GM19372 (cell line): ENCODE measurements around the gene SLC39A2.
"Not testable (repeated sequence)": the region's sequence is repeated elsewhere in the genome, so short reads cannot be mapped to it uniquely, and the experiment has no call there.

Source experiments
- ATAC-seq: cut with Tn5 transposase; IDR thresholded peaks from one replicate; pipeline ENCODE4 v1.9.1; 2021; ENCODE audit warnings: mild to moderate bottlenecking, low read depth, moderate library complexity; ENCODE audit not compliant: unreplicated experiment

Gene SLC39A2

GRCh38 chr14:21024585-21025370 lies 25.7 kb downstream of the SLC39A2 start, which contains the start of gene NDRG2:
Gene NDRG2, minus strand, starts transcription at chr14:21025061. Its CDS starts 1,746 bp downstream, at chr14:21023315.
- ATAC-seq, result no peak

GRCh38 chr14:21025371-21026273 lies 26.5 kb downstream of the SLC39A2 start:
- ATAC-seq, result no peak

DNA sequence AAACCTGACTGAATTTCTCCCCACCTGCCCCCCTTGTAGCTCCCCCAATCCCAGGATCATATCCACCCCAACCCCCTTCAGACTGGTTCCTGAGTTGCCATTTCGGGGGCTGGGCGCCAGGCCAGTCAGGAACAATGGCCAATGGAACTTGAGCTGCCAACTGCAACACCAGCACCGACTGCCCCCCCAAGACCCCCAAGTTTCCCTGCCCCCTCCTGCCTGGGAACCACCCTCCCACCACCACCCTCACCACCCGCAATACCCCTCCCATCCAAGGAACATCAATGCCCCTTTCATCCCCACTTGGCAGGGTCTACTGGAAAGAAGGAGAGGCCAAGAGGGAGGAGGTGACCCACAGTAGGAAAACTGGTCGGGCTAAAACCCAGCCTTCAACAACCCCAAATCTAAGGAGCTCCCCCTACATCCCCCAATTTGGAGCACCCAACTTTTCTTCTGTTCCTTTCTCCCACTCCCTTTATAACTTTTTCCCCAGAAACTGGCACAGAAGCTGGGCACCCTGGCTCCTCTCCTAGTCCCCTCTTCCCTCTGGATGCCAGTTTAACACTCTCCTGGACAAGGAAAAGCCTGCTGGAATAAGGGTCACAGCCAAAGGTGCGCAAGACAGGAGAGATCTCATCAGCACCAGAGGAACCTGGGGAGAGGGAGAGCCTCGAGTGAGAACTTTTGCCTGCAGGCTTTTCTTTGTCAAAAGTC lies 27.3 kb downstream of the SLC39A2 start:
- no peak for ATAC-seq

GRCh38 chr14:21026988-21027315 lies 27.9 kb downstream of the SLC39A2 start:
- no peak for ATAC-seq

GRCh38 chr14:21029917-21030316 lies 30.8 kb downstream of the SLC39A2 start, which contains the start of gene TPPP2:
Gene TPPP2, plus strand, starts transcription at chr14:21030217. Its CDS starts 365 bp downstream, at chr14:21030582.
- no peak for ATAC-seq

- no peak for ATAC-seq
Observed at GRCh38 chr14:21030531-21030930, 31.4 kb downstream of the SLC39A2 start.

DNA sequence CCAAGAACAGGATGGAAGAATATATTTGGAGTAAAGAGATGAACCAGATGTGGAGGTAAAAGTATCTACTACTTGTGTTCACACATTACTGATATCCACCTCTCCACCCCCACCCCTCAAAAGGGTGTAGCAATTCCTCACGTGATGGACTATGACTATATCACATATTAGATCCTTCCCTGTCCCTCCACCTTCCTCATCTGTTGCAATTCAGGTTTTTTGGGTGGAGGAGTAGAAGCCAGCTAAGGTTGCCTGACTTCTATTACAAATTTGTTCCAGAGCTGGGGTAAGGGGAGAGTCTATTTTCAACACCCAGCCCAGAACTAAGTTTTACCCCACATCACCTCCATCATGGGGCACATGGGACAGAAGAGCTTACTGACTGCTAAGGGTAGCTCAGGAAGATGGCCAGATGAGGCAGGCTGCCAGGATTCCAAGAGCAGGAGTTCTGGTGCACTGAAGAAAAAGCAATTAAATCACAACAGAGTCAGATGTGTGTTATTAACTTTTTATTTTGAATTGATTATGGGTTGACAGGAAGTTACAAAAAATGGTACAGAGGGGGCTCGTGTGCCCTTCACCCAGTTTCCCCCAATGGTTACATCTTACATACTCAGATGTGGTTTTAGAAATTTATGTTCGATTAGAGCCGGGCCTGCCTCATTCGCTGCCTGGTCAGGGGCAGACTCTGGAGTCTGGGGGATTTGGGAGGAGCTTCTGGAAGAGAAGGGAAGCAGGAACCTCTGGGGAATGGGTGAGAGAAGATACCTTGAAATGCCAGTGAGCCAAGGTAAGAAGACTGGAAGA lies 33.4 kb downstream of the SLC39A2 start:
- ATAC-seq, result no peak

GRCh38 chr14:21033133-21033698 lies 34.1 kb downstream of the SLC39A2 start:
- ATAC-seq, result no peak

GRCh38 chr14:21034707-21035106 lies 35.6 kb downstream of the SLC39A2 start, which contains the start of gene RNASE13:
Gene RNASE13, minus strand, starts transcription at chr14:21034807. Its CDS starts 519 bp downstream, at chr14:21034288.
- no peak for ATAC-seq

DNA sequence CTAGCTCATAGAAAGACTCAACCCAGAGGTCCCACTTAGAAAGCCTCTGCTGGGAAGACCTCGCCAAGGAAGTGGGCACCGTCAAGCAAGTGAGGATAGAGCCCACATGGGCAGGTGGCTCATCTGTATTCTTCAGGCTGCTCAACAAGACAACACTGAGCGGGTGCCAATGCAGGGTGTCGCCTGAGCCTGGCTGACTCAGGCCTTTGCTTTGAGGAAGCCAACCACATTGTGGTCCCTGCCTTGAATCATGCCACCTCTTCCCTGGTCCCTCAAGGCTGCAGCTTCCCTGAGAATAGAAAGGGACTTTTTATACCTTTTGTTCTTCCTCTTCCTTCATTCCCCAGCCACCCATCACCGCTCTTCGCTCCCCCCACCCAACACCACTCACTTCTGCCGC lies 37.7 kb downstream of the SLC39A2 start:
- ATAC-seq, result no peak

- ATAC-seq, result no peak
Observed at GRCh38 chr14:21037156-21037555, 38.1 kb downstream of the SLC39A2 start.

DNA sequence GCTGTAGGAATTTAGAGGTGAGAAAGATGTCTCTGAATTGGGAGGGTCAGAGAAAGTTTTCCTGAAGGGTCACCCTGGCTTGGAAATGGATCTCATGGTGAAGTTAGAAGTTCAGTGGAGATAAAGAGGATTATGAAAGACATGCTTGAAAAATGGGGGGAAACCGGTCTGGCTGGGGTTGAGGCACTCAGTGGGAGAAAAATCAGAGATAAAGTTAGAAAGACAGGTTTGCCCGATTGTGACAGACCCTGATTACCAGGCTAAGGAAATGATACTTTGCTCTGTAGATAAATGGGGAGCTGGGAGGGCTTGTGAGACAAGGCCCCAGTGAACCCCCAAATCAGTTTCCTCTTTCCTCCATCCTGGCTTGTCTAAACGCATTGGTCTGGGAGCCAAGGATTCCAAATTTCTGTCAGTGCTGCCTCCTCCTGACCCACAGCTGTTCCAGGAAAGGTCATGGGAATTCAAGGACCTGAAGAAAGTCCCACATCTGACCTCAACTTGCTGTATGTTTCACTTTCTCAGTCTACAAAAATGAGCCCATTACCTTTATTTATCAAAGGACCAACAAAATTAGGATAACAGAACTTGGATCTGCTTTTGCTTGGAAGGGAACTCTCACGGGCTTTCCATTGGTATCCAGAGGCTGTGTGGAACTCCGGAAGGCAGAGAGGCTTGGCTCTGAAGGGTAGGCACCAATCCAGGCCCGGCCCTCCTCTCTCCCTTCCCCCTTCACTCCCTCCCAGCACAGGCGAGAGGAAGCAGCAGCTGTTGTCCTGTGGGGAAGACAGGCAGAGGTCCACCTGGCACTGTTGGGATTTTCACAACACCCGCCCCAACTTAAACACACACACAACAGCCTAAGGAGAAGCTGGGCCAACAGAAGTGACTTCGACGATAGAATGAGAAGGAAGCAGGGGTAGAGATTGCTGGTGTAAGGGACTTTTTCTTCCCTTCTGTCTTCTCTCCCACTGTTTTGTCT lies 39.6 kb downstream of the SLC39A2 start:
- ATAC-seq, result no peak

- no peak for ATAC-seq
Observed at GRCh38 chr14:21039585-21040369, 40.7 kb downstream of the SLC39A2 start.

GRCh38 chr14:21040370-21040925 lies 41.4 kb downstream of the SLC39A2 start:
- ATAC-seq, result no peak

DNA sequence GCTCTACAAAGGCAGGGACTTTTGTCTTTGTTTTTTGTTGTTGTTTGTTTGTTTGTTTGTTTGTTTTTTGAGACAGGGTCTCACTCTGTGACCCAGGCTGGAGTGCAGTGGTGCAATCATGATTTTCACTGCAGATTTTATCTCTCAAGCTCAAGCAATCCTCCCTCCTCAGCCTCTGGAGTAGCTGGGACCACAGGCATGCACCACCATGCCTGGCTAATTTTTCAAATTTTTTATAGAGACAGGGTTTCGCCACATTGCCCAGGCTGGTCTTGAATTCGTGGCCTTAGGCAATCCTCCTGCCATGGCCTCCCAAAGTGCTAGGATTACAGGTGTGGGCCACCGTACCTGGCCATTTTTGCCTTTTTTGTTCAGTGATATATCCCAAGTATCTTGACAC lies 41.8 kb downstream of the SLC39A2 start:
- ATAC-seq, result not testable (repeated sequence)

GRCh38 chr14:21041676-21042433 lies 42.8 kb downstream of the SLC39A2 start, which contains the start of gene RNASE7:
Gene RNASE7, plus strand, starts transcription at chr14:21042362. Its CDS starts 631 bp downstream, at chr14:21042993.
- no peak for ATAC-seq
